Activated naive CD4-positive, alpha-beta T cell treated with anti-CD3 and anti-CD28 coated beads, Interleukin-2, amount 50 U/mL, for 24 hours (primary cell): ENCODE data around the gene GTF2H4.

ENCODE experiments used
- H3K27ac Mint-ChIP-seq: one replicate; pipeline ENCODE4 v1.8.0; 2021; ENCODE audit warnings: mild to moderate bottlenecking, mixed read lengths
- H3K27me3 Mint-ChIP-seq: one replicate; pipeline ENCODE4 v1.8.0; 2021; ENCODE audit warnings: mixed read lengths
- H3K36me3 Mint-ChIP-seq: one replicate; pipeline ENCODE4 v1.8.0; 2021; ENCODE audit warnings: mixed read lengths
- H3K4me1 Mint-ChIP-seq: one replicate; pipeline ENCODE4 v1.8.0; 2021; ENCODE audit warnings: mixed read lengths
- H3K4me3 Mint-ChIP-seq: one replicate; pipeline ENCODE4 v1.8.0; 2021; ENCODE audit warnings: mild to moderate bottlenecking, mixed read lengths
- H3K9me3 Mint-ChIP-seq: one replicate; pipeline ENCODE4 v1.8.0; 2021; ENCODE audit warnings: mixed read lengths

Gene GTF2H4

DNA sequence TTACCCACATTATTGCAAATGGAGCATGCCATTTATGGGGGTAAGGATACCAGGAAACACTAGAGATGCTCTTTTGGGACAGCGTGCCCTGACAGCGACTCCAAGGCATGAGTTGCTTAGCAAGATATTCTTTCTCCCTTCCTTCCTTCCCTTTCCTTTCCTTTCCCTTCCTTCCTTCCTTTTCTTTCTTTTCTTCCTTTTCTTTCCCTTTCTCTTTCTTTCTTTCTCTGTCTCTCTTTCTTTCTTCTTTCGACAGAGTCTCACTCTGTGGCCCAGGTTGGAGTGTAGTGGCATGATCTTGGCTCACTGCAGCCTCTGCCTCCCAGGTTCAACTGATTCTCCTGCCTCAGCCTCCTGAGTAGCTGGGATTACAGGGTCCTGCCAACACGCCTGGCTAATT, 36.0 kb downstream of the GTF2H4 start:
- Mint-ChIP-seq H3K4me3 (no peak overlapping the region), H3K27me3 (peaks cover 32% of the 10 kb centered on the region), H3K27ac (no peak overlapping the region), H3K4me1 (no peaks in the 10 kb centered on the region), H3K9me3 (no peaks in the 10 kb centered on the region), H3K36me3 (peaks cover 1% of the 10 kb centered on the region)

DNA sequence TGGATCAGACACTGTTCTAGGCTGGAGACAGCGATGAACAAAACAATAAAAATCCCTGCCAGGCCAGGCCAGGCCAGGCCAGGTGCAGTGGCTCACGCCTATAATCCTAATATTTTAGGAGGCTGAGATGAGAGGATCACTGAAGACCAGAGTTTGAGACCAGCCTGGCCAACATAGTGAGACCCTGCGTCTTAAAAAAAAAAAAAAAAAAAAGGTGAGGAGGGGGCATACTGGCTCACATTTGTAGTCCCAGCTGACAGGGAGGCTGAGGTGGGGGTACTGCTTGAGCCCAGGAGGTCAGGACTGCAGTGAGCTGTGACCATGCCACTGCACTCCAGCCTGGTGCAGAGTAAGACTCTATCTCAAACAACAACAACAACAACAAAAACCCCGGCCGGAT, 37.3 kb downstream of the GTF2H4 start:
- H3K9me3 Mint-ChIP-seq = no peaks in the 10 kb centered on the region
- H3K27me3 Mint-ChIP-seq = peaks cover 28% of the 10 kb centered on the region
- H3K36me3 Mint-ChIP-seq = peaks cover 1% of the 10 kb centered on the region
- H3K27ac Mint-ChIP-seq = no peak overlapping the region
- no peaks in the 10 kb centered on the region for H3K4me1 Mint-ChIP-seq
- no peak overlapping the region for H3K4me3 Mint-ChIP-seq

DNA sequence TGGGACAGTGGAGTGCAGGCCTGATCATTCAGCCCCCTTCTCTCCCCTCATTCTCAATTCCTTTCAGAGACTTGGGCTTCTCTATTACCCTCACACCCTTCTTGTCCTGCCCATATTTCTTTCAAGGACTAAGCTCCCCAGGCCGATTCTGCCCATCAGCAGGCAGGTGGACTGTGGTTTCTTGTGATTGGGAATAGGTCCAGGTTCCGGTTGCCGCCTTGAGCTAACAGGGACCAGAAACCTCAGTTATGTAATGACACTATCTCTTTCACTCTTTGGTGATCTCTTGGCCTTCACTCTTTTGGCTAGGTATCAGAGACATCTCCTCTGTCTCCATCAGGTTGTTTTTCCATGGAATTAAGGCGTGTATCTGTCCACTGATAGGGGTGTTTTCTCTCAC, 39.2 kb downstream of the GTF2H4 start:
- Mint-ChIP-seq H3K4me1 (no peaks in the 10 kb centered on the region), H3K27me3 (peaks cover 22% of the 10 kb centered on the region), H3K27ac (no peak overlapping the region), H3K9me3 (no peaks in the 10 kb centered on the region), H3K4me3 (no peak overlapping the region), H3K36me3 (peaks cover 1% of the 10 kb centered on the region)

DNA sequence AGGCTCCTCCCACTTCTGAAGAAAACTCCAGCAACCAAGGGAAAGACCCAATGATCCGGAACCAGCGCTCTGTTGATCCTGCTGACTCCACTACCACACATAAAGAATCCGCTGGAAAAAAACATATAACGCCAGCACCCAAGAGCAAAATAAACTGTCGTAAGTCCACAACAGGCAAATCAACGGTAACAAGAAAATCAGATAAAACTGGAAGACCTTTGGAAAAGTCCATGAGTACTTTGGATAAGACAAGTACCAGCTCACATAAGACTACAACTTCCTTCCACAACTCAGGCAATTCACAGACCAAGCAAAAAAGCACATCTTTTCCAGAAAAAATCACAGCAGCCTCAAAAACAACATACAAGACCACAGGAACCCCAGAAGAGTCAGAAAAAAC, 40.8 kb downstream of the GTF2H4 start:
- H3K9me3 Mint-ChIP-seq = no peaks in the 10 kb centered on the region
- no peak overlapping the region for H3K27ac Mint-ChIP-seq
- no peak overlapping the region for H3K4me3 Mint-ChIP-seq
- no peaks in the 10 kb centered on the region for H3K4me1 Mint-ChIP-seq
- peaks cover 14% of the 10 kb centered on the region for H3K27me3 Mint-ChIP-seq
- peaks cover 1% of the 10 kb centered on the region for H3K36me3 Mint-ChIP-seq

DNA sequence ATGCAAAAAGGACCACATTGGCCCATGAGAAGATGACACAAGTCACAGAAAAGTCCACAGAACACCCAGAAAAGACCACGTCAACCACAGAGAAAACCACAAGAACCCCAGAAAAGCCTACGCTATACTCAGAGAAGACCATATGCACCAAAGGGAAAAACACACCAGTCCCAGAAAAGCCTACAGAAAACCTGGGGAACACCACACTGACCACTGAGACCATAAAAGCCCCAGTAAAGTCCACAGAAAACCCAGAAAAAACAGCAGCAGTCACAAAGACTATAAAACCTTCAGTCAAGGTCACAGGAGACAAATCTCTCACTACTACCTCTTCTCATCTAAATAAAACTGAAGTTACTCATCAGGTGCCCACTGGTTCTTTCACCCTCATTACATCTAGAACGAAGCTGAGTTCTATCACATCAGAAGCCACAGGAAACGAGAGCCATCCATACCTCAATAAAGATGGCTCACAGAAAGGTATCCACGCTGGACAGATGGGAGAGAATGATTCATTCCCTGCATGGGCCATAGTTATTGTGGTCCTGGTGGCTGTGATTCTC, 44.0 kb downstream of the GTF2H4 start:
- H3K27ac Mint-ChIP-seq = no peak overlapping the region
- peaks cover 1% of the 10 kb centered on the region for H3K36me3 Mint-ChIP-seq
- peaks cover 10% of the 10 kb centered on the region for H3K4me1 Mint-ChIP-seq
- H3K4me3 Mint-ChIP-seq = no peak overlapping the region
- no peaks in the 10 kb centered on the region for H3K9me3 Mint-ChIP-seq
- peaks cover 7% of the 10 kb centered on the region for H3K27me3 Mint-ChIP-seq

- Mint-ChIP-seq H3K27me3 (peaks cover 6% of the 10 kb centered on the region), H3K36me3 (no peaks in the 10 kb centered on the region), H3K4me1 (peaks cover 20% of the 10 kb centered on the region), H3K27ac (peak overlapping the region; percentile 69), H3K9me3 (no peaks in the 10 kb centered on the region), H3K4me3 (peak overlapping the region; percentile 84)
Measured at GRCh38 chr6:30954631-30955366, 46.8 kb downstream of the GTF2H4 start.

- Mint-ChIP-seq H3K4me1 (peaks cover 20% of the 10 kb centered on the region), H3K27me3 (peaks cover 6% of the 10 kb centered on the region), H3K4me3 (peak overlapping the region; percentile 84), H3K9me3 (no peaks in the 10 kb centered on the region), H3K27ac (peak overlapping the region; percentile 69), H3K36me3 (no peaks in the 10 kb centered on the region)
Measured at GRCh38 chr6:30955367-30956042, 47.5 kb downstream of the GTF2H4 start.

DNA sequence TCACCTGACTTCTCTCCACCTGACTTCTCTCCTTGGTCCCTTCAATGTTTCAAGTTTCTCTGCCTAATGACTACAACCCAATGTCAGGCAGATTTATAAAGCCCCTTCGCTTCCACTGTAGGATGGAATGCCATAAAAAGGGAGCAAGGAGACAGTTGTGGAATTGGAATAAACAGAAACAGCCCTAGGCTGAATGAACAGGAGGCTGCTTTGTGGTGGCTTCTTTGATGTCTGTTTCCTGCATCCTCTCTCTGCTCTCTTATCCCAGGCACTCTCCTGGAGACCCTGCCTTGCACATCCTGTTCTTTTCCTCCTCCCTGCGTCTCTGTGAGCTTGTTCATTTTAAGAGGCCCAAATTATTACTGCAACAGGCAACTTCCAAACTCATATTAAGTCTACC, 49.7 kb downstream of the GTF2H4 start:
- Mint-ChIP-seq H3K27ac (no peak overlapping the region), H3K4me3 (no peak overlapping the region), H3K4me1 (peaks cover 20% of the 10 kb centered on the region), H3K27me3 (peaks cover 6% of the 10 kb centered on the region), H3K36me3 (no peaks in the 10 kb centered on the region), H3K9me3 (no peaks in the 10 kb centered on the region)

DNA sequence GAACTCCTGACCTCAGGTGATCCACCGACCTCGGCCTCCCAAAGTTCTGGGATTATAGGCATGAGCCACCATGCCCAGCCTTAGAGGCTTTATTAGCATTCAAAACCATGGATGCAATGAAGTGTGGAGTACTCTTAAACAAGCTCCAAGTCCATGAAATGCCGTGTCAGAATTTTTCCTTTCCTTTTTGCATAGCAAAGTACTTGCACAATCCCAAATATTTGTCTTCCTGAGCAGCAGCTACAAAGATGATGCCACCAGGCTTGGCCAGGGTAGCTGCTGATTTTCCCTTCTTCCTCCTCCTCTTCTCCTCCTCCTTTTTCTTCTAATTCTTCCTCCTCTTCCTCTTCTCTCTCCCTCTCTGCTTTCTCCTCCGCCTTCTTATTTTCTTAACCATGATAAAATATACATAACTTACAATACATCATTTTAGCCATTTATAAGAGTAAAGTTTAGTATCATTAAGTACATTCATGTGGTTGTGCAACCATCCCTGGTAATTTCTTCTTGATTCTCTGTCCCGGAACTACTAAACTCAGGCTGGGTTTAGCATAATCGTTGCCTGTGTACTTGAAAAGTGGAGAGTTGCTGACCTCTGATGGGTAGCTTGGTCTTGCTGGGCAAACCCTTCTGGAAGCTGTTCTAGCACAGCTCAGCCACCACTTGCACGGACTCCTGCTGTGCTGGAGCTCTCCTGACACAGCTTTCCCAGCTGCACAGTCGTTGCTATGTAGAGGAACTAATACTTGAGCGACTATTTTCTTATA, 53.1 kb downstream of the GTF2H4 start:
- peaks cover 16% of the 10 kb centered on the region for H3K4me1 Mint-ChIP-seq
- no peak overlapping the region for H3K4me3 Mint-ChIP-seq
- no peaks in the 10 kb centered on the region for H3K36me3 Mint-ChIP-seq
- peaks cover 6% of the 10 kb centered on the region for H3K27me3 Mint-ChIP-seq
- no peak overlapping the region for H3K27ac Mint-ChIP-seq
- H3K9me3 Mint-ChIP-seq = no peaks in the 10 kb centered on the region

GRCh38 chr6:30962716-30963115, 54.7 kb downstream of the GTF2H4 start:
- no peak overlapping the region for H3K27ac Mint-ChIP-seq
- H3K9me3 Mint-ChIP-seq = no peaks in the 10 kb centered on the region
- no peak overlapping the region for H3K4me3 Mint-ChIP-seq
- H3K36me3 Mint-ChIP-seq = no peaks in the 10 kb centered on the region
- peaks cover 6% of the 10 kb centered on the region for H3K27me3 Mint-ChIP-seq
- H3K4me1 Mint-ChIP-seq = peaks cover 7% of the 10 kb centered on the region

- Mint-ChIP-seq H3K27me3 (peaks cover 4% of the 10 kb centered on the region), H3K4me1 (no peaks in the 10 kb centered on the region), H3K36me3 (no peaks in the 10 kb centered on the region), H3K9me3 (no peaks in the 10 kb centered on the region), H3K4me3 (no peak overlapping the region), H3K27ac (no peak overlapping the region)
Measured at GRCh38 chr6:30963641-30964040, 55.6 kb downstream of the GTF2H4 start.
